ENCODE results near the gene WNT3A. TPM values are rescaled to one million over a fixed set of nuclear protein-coding genes. Genes with fewer than 3 reads are reported as not detected.

WNT3A gene
- total and polyA plus RNA-seq, 2 donors (not counting 3 experiments of a cell fraction or from before 2014, with no cell fraction given): not detected

DNA sequence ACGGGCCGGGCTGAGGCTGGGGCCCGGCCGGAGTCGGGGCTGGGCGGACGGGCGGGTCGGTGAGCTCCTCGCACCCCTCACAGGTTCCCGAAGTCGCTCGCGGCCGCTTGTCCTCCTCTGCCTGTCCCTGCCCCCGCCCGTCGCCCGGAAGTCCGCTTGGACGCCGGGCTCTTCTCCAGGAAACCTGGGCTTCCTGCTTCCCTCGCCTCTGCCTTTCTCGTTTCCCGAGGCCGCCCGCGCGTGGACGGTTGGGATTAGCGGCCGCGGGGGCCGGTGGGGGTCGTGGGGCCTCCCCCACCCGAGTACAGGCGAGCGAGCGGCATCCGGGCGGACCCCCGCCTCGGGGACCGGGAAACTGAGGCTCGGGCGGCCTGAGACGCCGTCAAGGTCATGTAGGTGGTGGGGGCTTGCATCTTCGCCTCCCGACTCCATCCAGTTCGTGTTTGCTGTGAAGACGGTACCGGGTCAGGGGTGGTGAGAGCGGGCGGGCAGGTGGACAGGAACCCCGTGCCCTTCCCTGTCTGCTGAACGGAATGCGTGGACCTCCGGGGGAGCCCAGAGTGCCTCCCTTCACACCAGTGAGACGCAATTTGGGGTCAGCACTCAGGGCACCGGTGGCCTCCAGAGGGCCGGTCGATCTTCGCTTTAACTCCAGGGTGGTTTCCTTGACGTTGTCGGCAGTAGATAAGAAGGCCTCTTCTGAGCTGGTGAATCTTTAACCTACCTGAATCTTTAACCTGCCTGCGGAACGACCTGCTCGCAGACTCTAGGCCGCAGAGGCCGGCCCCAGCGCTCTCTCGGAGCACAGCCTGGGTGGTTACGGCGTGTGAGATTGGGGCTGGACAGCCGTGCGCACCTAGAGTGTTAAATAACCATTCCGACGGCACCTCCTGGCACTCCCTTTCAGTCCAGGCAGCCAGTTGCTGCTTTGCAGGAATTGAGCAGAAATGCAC lies 76.4 kb downstream of the WNT3A start:
- Histone ChIP-seq H3K27ac (ENCODE audit: insufficient read depth, low read depth, low read length) (peak overlapping the region; percentile 94), H3K4me2 (ENCODE audit: insufficient read depth, low read length) (peak overlapping the region; percentile 96), H3K9me3 (replicated peaks; ENCODE audit: control insufficient read depth, insufficient read depth, low read length) (no peaks in the 10 kb centered on the region), H3K9me1 (replicated peaks; ENCODE audit: control insufficient read depth, extremely low read depth, insufficient read depth, low read length) (no peaks in the 10 kb centered on the region), H3K4me3 (replicated peaks in 1 of 3; ENCODE audit: insufficient read depth in 1 of 3, low read depth in 1 of 3, low read length in 3 of 3) (peak overlapping the region; percentile 51 to 86 (median 56)), H4K20me1 (replicated peaks; ENCODE audit: control insufficient read depth, extremely low read depth, insufficient read depth, low read length) (peaks cover 4% of the 10 kb centered on the region), H3K9ac (replicated peaks; ENCODE audit: extremely low read depth, insufficient read depth, low read length) (peak overlapping the region; percentile 99), H2AFZ (ENCODE audit: low read depth, low read length) (no peak overlapping the region), H3K79me2 (ENCODE audit: control insufficient read depth, insufficient read depth, low read length) (peaks cover 69% of the 10 kb centered on the region), H3K36me3 (ENCODE audit: control insufficient read depth in 2 of 2, extremely low read depth in 1 of 2, insufficient read depth in 2 of 2, low read length in 2 of 2) (no peaks in the 10 kb centered on the region), H3K4me1 (ENCODE audit: control insufficient read depth, extremely low read depth, insufficient read depth, low read length) (peaks cover 45% of the 10 kb centered on the region), H3K27me3 (ENCODE audit: control insufficient read depth in 2 of 2, insufficient read depth in 2 of 2, low read length in 2 of 2) (no peaks in the 10 kb centered on the region)
- ChIA-PET CTCF (interaction anchor here (0.9 to 2.5 kb wide), 6 partner anchors 9 to 84 kb away, joined by 3 to 12 read pairs (median 6); partner anchors contain the start of gene MRPL55), POLR2A (interaction anchor here (1.2 kb wide), 1 partner anchor 82 kb away, joined by 4 read pairs; no protein-coding TSS in a partner anchor)
- intact Hi-C loops (cut with micrococcal nuclease) (loop anchor here (1.0 to 10.0 kb wide), 7 partner anchors 20 to 518 kb away; partner anchors contain the start of genes C1orf35, GUK1, JMJD4 and SNAP47), dilution Hi-C loops (cut with MboI; ENCODE audit: extremely low pct_ligation_motif_present, low sequenced_read_pairs) (no loop called here)
- DNase-seq (ENCODE audit: low read depth, low spot score) (peak; percentile 29), FAIRE-seq (peak; percentile 70)
- no TSS peak for BruUV-seq (replicated peaks)
- TF ChIP-seq JUN (IDR thresholded peaks at IDR 0.05; ENCODE audit: borderline replicate concordance, insufficient read depth, insufficient read length, low read depth) (no peak), POLR2A (IDR thresholded peaks at IDR 0.05; ENCODE audit: low read depth, low read length) (no peak), POLR2AphosphoS5 (IDR thresholded peaks at IDR 0.05; ENCODE audit: insufficient read depth, low read depth, low read length) (no peak), MYC (IDR thresholded peaks at IDR 0.05; ENCODE audit: low read depth, low read length) (no peak), GATA2 (IDR thresholded peaks at IDR 0.05; ENCODE audit: insufficient read depth, insufficient read length, low read depth, low read length) (no peak), FOS (IDR thresholded peaks at IDR 0.05; ENCODE audit: borderline replicate concordance, insufficient read depth, low read length) (no peak), EZH2 (IDR thresholded peaks at IDR 0.05; ENCODE audit: borderline replicate concordance, low read depth, low read length, severe bottlenecking) (no peak)
- TF ChIP-seq, protein P1, sequence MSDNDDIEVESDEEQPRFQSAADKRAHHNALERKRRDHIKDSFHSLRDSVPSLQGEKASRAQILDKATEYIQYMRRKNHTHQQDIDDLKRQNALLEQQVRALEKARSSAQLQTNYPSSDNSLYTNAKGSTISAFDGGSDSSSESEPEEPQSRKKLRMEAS (IDR thresholded peaks at IDR 0.05; ENCODE audit: insufficient read depth, insufficient read length): no peak
- TF ChIP-seq, protein P2, sequence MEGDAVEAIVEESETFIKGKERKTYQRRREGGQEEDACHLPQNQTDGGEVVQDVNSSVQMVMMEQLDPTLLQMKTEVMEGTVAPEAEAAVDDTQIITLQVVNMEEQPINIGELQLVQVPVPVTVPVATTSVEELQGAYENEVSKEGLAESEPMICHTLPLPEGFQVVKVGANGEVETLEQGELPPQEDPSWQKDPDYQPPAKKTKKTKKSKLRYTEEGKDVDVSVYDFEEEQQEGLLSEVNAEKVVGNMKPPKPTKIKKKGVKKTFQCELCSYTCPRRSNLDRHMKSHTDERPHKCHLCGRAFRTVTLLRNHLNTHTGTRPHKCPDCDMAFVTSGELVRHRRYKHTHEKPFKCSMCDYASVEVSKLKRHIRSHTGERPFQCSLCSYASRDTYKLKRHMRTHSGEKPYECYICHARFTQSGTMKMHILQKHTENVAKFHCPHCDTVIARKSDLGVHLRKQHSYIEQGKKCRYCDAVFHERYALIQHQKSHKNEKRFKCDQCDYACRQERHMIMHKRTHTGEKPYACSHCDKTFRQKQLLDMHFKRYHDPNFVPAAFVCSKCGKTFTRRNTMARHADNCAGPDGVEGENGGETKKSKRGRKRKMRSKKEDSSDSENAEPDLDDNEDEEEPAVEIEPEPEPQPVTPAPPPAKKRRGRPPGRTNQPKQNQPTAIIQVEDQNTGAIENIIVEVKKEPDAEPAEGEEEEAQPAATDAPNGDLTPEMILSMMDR (IDR thresholded peaks at IDR 0.05; ENCODE audit: extremely low read depth in 1 of 2, insufficient read depth in 1 of 2, low read depth in 1 of 2, low read length in 2 of 2): no peak

All from endothelial cell of umbilical vein (primary cell).